ENCODE results near the gene PLPP3. TPM values are rescaled to one million over a fixed set of nuclear protein-coding genes. Genes with fewer than 3 reads are reported as not detected.

PLPP3 gene
- total and polyA plus RNA-seq, 9 of the 15 experiments (the other 6 are each of a cell fraction or from before 2014, with no cell fraction given) = 0.07 to 0.54 (median 0.20) TPM

DNA sequence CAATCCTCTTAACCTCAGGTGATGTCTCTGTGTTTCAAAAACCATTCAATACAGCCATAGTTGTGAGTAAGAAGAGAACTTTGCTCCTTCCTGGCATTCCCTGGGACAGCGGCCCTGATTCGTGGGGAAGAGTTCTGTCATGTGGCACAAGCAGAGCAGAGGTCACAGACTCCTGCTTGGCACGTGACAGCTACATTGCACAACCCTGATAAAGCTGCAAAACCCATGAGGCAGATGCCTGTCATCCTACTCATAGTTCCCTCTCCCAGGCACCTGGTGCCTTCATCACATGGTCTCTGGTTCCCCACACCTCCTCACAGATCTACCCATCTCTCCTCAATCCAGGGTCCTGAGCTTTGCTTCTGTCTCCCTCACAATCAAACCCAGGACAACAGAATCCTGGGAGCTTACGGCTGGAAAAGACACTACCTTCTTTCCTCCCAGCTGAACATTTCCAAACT lies 70.8 kb downstream of the PLPP3 start (continued):
- TF ChIP-seq ZFP30 (CRISPR knock-in tag; IDR thresholded peaks at IDR 0.05; ENCODE audit: borderline replicate concordance) (no peak), HDAC8 (tag; IDR thresholded peaks at IDR 0.05) (no peak), CEBPB (tag; IDR thresholded peaks at IDR 0.05) (peak; percentile 92), NR2C2 (CRISPR knock-in tag; IDR thresholded peaks at IDR 0.05) (no peak), NR2C2 (tag; IDR thresholded peaks at IDR 0.05) (peak; percentile 66), ZNF124 (CRISPR knock-in tag; IDR thresholded peaks at IDR 0.05) (no peak), L3MBTL2 (IDR thresholded peaks at IDR 0.05) (peak; percentile 48; the same call in 1 of the 2 replicates), BHLHE40 (IDR thresholded peaks at IDR 0.05; ENCODE audit: low read length) (peak; percentile 93), U2AF2 (optimal IDR thresholded peaks at IDR 0.05; ENCODE audit: low read depth, low read length) (no peak), ERF (CRISPR knock-in tag; IDR thresholded peaks at IDR 0.05) (no peak), ZNF644 (tag; IDR thresholded peaks at IDR 0.05; ENCODE audit: low read depth) (no peak), SMAD4 (CRISPR knock-in tag; conservative IDR thresholded peaks at IDR 0.05) (peak; percentile 57; the same call in 1 of the 2 replicates), CHD2 (IDR thresholded peaks at IDR 0.05; ENCODE audit: low read depth, low read length) (no peak), IFI16 (CRISPR knock-in tag; IDR thresholded peaks at IDR 0.05) (no peak), ZNF253 (CRISPR knock-in tag; conservative IDR thresholded peaks at IDR 0.05) (no peak), CEBPG (CRISPR knock-in tag; IDR thresholded peaks at IDR 0.05) (no peak), CEBPG (tag; conservative IDR thresholded peaks at IDR 0.05 in 1 of 2, IDR thresholded peaks at IDR 0.05 in 1 of 2) (peak; percentile 51 to 72; a peak in 3 of 4 replicates), CREM (IDR thresholded peaks at IDR 0.05; ENCODE audit: low read depth) (peak; percentile 5; the same call in 1 of the 2 replicates), NR2C1 (IDR thresholded peaks at IDR 0.05) (peak; percentile 45; the same call in 1 of the 2 replicates), NR2C1 (tag; IDR thresholded peaks at IDR 0.05) (peak; percentile 47; the same call in 1 of the 2 replicates)
- TF ChIP-seq, protein P1, sequence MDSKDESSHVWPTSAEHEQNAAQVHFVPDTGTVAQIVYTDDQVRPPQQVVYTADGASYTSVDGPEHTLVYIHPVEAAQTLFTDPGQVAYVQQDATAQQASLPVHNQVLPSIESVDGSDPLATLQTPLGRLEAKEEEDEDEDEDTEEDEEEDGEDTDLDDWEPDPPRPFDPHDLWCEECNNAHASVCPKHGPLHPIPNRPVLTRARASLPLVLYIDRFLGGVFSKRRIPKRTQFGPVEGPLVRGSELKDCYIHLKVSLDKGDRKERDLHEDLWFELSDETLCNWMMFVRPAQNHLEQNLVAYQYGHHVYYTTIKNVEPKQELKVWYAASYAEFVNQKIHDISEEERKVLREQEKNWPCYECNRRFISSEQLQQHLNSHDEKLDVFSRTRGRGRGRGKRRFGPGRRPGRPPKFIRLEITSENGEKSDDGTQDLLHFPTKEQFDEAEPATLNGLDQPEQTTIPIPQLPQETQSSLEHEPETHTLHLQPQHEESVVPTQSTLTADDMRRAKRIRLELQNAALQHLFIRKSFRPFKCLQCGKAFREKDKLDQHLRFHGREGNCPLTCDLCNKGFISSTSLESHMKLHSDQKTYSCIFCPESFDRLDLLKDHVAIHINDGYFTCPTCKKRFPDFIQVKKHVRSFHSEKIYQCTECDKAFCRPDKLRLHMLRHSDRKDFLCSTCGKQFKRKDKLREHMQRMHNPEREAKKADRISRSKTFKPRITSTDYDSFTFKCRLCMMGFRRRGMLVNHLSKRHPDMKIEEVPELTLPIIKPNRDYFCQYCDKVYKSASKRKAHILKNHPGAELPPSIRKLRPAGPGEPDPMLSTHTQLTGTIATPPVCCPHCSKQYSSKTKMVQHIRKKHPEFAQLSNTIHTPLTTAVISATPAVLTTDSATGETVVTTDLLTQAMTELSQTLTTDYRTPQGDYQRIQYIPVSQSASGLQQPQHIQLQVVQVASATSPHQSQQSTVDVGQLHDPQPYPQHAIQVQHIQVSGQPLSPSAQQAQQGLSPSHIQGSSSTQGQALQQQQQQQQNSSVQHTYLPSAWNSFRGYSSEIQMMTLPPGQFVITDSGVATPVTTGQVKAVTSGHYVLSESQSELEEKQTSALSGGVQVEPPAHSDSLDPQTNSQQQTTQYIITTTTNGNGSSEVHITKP (IDR thresholded peaks at IDR 0.05; ENCODE audit: partially characterized antibody) = no peak
- TF ChIP-seq, protein P2, sequence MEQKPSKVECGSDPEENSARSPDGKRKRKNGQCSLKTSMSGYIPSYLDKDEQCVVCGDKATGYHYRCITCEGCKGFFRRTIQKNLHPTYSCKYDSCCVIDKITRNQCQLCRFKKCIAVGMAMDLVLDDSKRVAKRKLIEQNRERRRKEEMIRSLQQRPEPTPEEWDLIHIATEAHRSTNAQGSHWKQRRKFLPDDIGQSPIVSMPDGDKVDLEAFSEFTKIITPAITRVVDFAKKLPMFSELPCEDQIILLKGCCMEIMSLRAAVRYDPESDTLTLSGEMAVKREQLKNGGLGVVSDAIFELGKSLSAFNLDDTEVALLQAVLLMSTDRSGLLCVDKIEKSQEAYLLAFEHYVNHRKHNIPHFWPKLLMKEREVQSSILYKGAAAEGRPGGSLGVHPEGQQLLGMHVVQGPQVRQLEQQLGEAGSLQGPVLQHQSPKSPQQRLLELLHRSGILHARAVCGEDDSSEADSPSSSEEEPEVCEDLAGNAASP (IDR thresholded peaks at IDR 0.05) = no peak
